Measurements from ENCODE around the gene IL20. TPM values are rescaled to one million over a fixed set of nuclear protein-coding genes. Genes with fewer than 3 reads are reported as not detected.
A peak's percentile ranks its signal among the peaks of the same experiment; 100 is the strongest.

IL20 gene
- total RNA-seq, 2 experiments from 2014 or later, result not detected

GRCh38 chr1:206912445-206913095, 47.1 kb downstream of the IL20 start:
- H3K27me3 ChIP-seq (ENCODE audit: control insufficient read depth in 1 of 2, insufficient read depth in 2 of 2, low read length in 2 of 2), result no peaks in the 10 kb centered on the region
- no peaks in the 10 kb centered on the region for H3K27me3 Mint-ChIP-seq
- H3K9me3 ChIP-seq (ENCODE audit: control insufficient read depth in 1 of 2, insufficient read depth in 1 of 2, low read length in 2 of 2), result no peaks in the 10 kb centered on the region
- CTCF ChIA-PET, result interaction anchor here (0.6 to 3.2 kb wide), 26 partner anchors 9 to 368 kb away, joined by 3 to 32 read pairs (median 5); partner anchors contain the start of genes FCMR, IL19 and IL20
- no peak overlapping the region for H3K4me3 ChIP-seq (ENCODE audit: low read length)
- intact Hi-C loops (cut with DNase I, micrococcal nuclease), result loop anchor here (1.0 to 10.0 kb wide), 10 partner anchors 18 to 438 kb away; partner anchors contain the start of genes IL20 (in 2 of the 2) and IKBKE (in 1 of the 2)
- DNase-seq, result peak in 11 of 14 experiments; percentile 34 to 86 (median 56)
- peak overlapping the region; percentile 79 for H3K4me3 Mint-ChIP-seq
- H3K27ac ChIP-seq (ENCODE audit: low read depth in 1 of 2, low read length in 2 of 2), result peak overlapping the region in 1 of 2 donors; percentile 39
- H3K4me1 Mint-ChIP-seq (ENCODE audit: low read depth), result peaks cover 92% of the 10 kb centered on the region
- H3K36me3 ChIP-seq (ENCODE audit: insufficient read depth, low read length), result peaks cover 94% of the 10 kb centered on the region
- POLR2A ChIA-PET, result interaction anchor here (0.7 to 12.9 kb wide), 21 partner anchors 9 to 355 kb away, joined by 3 to 384 read pairs (median 3); partner anchors contain the start of genes FCMR, IL10 and IL24
- TF ChIP-seq CTCF (IDR thresholded peaks at IDR 0.05), result peak; percentile 89
- H3K4me1 ChIP-seq (ENCODE audit: insufficient read depth, low read length), result peaks cover 97% of the 10 kb centered on the region
- H3K9me3 Mint-ChIP-seq, result no peaks in the 10 kb centered on the region
- ATAC-seq (ENCODE audit: poor library complexity), result peak; percentile 38
- no peak overlapping the region for H3K27ac Mint-ChIP-seq
- peaks cover 91% of the 10 kb centered on the region for H3K36me3 Mint-ChIP-seq (ENCODE audit: low read depth)

GRCh38 chr1:206913766-206914537, 48.5 kb downstream of the IL20 start:
- Mint-ChIP-seq H3K4me1 (ENCODE audit: low read depth) (peaks cover 89% of the 10 kb centered on the region), H3K4me3 (peak overlapping the region; percentile 57), H3K27ac (no peak overlapping the region), H3K36me3 (ENCODE audit: low read depth) (peaks cover 89% of the 10 kb centered on the region), H3K27me3 (no peaks in the 10 kb centered on the region), H3K9me3 (no peaks in the 10 kb centered on the region)
- no peak for DNase-seq
- peaks cover 87% of the 10 kb centered on the region for H3K36me3 ChIP-seq (ENCODE audit: insufficient read depth, low read length)
- intact Hi-C loops (cut with DNase I, micrococcal nuclease), result loop anchor here (2.0 to 10.0 kb wide), 7 partner anchors 17 to 439 kb away; partner anchors contain the start of gene IKBKE (in 1 of the 2)
- CTCF ChIA-PET, result interaction anchor here (3.2 kb wide), 1 partner anchor 188 kb away, joined by 13 read pairs; no protein-coding TSS in a partner anchor
- TF ChIP-seq CTCF (IDR thresholded peaks at IDR 0.05), result no peak
- no peak overlapping the region for H3K4me3 ChIP-seq (ENCODE audit: low read length)
- no peaks in the 10 kb centered on the region for H3K27me3 ChIP-seq (ENCODE audit: control insufficient read depth in 1 of 2, insufficient read depth in 2 of 2, low read length in 2 of 2)
- POLR2A ChIA-PET, result interaction anchor here (2.0 to 12.9 kb wide), 6 partner anchors 8 to 179 kb away, joined by 10 to 384 read pairs (median 26); partner anchors contain the start of genes FCMR and IL24
- H3K9me3 ChIP-seq (ENCODE audit: control insufficient read depth in 1 of 2, insufficient read depth in 1 of 2, low read length in 2 of 2), result no peaks in the 10 kb centered on the region
- ATAC-seq (ENCODE audit: poor library complexity), result no peak
- H3K27ac ChIP-seq (ENCODE audit: low read depth in 1 of 2, low read length in 2 of 2), result peak overlapping the region; percentile 28 to 48
- peaks cover 97% of the 10 kb centered on the region for H3K4me1 ChIP-seq (ENCODE audit: insufficient read depth, low read length)

- Histone ChIP-seq H3K4me1 (ENCODE audit: insufficient read depth, low read length) (peaks cover 92% of the 10 kb centered on the region), H3K9me3 (ENCODE audit: control insufficient read depth in 1 of 2, insufficient read depth in 1 of 2, low read length in 2 of 2) (no peaks in the 10 kb centered on the region), H3K27me3 (ENCODE audit: control insufficient read depth in 1 of 2, insufficient read depth in 2 of 2, low read length in 2 of 2) (no peaks in the 10 kb centered on the region), H3K4me3 (ENCODE audit: low read length) (peak overlapping the region; percentile 80), H3K27ac (ENCODE audit: low read depth in 1 of 2, low read length in 2 of 2) (peak overlapping the region; percentile 28 to 48), H3K36me3 (ENCODE audit: insufficient read depth, low read length) (peaks cover 85% of the 10 kb centered on the region)
- H3K27me3 Mint-ChIP-seq, result no peaks in the 10 kb centered on the region
- no peak for ATAC-seq (ENCODE audit: poor library complexity)
- DNase-seq, result no peak
- intact Hi-C loops (cut with DNase I, micrococcal nuclease), result loop anchor here (2.0 to 10.0 kb wide), 3 partner anchors 64 to 440 kb away; partner anchors contain the start of gene IKBKE (in 1 of the 2)
- peaks cover 98% of the 10 kb centered on the region for H3K36me3 Mint-ChIP-seq (ENCODE audit: low read depth)
- ChIA-PET POLR2A (interaction anchor here (3.5 to 12.9 kb wide), 3 partner anchors 7 to 180 kb away, joined by 25 to 384 read pairs (median 111); partner anchors contain the start of genes FCMR and IL24), CTCF (interaction anchor here (1.1 kb wide), 1 partner anchor 18 kb away, joined by 3 read pairs; no protein-coding TSS in a partner anchor)
- no peaks in the 10 kb centered on the region for H3K9me3 Mint-ChIP-seq
- no peak for TF ChIP-seq CTCF (IDR thresholded peaks at IDR 0.05)
- H3K4me3 Mint-ChIP-seq, result no peak overlapping the region
- no peak overlapping the region for H3K27ac Mint-ChIP-seq
- H3K4me1 Mint-ChIP-seq (ENCODE audit: low read depth), result peaks cover 88% of the 10 kb centered on the region
These were observed 49.8 kb downstream of the IL20 start for GRCh38 chr1:206915030-206915735.
